T1000 (cell line): ENCODE measurements around the gene HABP4.

Experiments used
- DNase-seq: peaks from one replicate; lab custom pipeline; 2025; ENCODE audit warnings: mixed read lengths; lab: John Stamatoyannopoulos, UW

The HABP4 gene

DNA sequence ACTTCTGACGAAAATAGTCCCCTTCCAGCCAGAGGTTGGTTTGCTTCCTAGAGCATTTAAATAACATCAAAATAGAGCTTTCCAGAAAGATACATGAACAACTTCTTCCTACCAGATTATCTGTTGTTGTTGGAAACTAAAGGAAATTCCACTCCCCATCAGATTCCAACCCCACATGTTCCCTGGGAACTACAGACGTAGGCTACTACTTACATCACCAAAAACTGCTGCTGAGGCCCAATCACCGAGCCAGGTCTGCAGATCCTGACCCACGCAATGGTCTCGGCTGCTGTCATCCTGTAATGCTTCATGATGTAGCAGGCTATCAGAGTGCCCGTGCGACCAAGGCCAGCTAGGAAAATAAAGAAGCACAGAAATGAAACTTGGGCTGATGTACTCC lies 73.4 kb downstream of the HABP4 start:
- DNase-seq: no peak

DNA sequence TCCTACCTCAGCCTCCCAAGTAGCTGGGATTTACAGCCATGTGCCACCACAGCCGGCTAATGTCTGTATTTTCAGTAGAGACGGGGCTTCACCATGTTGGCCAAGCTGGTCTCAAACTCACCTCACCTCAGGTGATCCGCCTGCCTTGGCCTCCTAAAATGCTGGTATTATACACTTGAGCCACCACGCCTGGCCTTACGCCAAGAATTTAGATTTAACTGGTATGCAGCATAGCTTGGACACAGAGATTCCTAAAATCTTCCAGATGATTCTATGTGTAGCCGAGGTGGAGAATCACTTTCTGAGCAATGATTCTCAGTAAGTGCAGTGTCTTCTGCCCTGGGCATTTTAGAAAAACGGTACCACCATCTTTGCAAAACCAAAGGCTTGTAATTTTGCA lies 74.1 kb downstream of the HABP4 start:
- no peak for DNase-seq

DNA sequence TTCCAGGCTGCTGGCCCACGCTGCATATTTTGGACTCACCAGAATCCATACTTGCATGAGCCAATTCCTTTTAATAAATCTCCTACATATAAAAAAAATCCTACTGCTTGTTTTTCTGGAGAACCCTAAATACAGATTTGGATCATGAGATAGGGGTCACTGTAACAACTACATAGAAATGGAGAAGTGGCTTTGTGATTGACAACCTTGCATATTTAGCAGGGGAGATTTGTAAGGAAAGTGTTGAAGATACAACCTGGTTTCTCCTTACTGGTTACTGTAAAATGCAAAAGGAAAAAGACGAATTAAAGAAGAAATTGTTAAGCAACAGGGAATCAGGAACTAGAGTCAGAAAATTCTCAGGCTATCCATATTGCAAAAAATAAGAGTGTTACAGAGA lies 74.8 kb downstream of the HABP4 start:
- no peak for DNase-seq

DNA sequence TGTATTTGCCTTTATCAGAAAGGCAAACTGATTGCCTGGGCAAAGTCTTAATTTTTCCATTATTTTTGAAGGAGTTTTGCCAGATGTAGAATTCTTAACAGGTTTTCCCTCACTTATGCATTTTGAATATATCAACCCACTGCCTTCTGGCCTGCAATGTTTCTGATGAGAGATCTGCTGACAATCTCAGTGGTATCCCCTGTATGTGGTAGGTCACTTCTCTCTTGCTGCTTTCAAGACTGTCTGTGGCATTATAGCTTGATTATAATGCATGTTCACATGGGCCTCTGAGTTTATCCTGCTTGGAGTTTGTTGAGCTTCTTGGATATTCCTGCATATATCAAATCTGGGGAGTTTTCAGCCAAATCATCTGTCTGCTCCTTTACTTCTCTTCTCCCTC lies 82.2 kb downstream of the HABP4 start:
- DNase-seq: no peak

DNA sequence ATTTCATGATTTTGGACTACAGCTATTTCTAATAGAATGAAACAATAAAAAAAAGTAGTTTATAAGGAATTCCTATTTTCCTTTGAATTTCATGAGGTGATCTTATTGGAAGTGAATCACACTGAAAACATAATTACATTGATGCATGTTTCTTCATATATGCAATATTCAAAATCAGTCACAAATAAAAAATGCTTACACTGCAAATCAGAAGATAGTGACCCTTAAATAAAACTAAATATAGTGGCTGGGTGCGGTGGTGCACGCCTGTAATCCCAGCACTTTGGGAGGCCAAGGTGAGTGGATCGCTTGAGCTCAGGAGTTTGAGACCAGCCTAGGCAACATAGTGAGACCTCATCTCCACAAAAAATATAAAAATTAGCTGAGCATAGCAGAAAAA lies 90.1 kb downstream of the HABP4 start:
- DNase-seq: no peak
